ENCODE measurements around the gene MTFR1L. TPM values are rescaled to one million over a fixed set of nuclear protein-coding genes. Genes with fewer than 3 reads are reported as not detected.

The MTFR1L gene
- total RNA-seq, 1 experiment from 2014 or later = 28.9 TPM

DNA sequence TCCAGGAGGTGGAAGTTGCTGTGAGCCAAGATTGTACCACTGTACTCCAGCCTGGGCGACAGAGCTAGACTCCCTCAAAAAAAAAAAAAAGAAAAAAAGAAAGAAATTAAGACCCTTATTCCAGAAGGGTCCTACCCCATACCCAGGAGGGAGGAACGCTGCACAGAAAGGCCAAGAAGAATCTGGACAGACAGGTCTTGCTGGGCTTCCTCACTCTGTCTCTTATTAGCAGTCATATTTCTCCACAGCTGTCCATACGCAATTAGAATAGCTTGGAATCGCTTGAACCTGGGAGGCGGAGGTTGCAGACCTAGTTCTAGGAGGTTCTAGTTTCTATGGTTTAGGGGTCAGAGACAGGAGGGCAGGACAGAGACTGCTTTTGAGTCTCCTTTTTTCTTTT is 58.9 kb downstream of the MTFR1L start:
- Mint-ChIP-seq H3K4me1 (peaks cover 12% of the 10 kb centered on the region), H3K27me3 (ENCODE audit: low read depth) (peaks cover 21% of the 10 kb centered on the region), H3K27ac (no peak overlapping the region), H3K9me3 (no peaks in the 10 kb centered on the region), H3K36me3 (no peaks in the 10 kb centered on the region), H3K4me3 (no peak overlapping the region)
- TF ChIP-seq RORB (CRISPR knock-in tag; IDR thresholded peaks at IDR 0.05) = no peak
- no peak for TF ChIP-seq NR3C1 (CRISPR knock-in tag; conservative IDR thresholded peaks at IDR 0.05; ENCODE audit: low read depth)
- TF ChIP-seq, protein P1, sequence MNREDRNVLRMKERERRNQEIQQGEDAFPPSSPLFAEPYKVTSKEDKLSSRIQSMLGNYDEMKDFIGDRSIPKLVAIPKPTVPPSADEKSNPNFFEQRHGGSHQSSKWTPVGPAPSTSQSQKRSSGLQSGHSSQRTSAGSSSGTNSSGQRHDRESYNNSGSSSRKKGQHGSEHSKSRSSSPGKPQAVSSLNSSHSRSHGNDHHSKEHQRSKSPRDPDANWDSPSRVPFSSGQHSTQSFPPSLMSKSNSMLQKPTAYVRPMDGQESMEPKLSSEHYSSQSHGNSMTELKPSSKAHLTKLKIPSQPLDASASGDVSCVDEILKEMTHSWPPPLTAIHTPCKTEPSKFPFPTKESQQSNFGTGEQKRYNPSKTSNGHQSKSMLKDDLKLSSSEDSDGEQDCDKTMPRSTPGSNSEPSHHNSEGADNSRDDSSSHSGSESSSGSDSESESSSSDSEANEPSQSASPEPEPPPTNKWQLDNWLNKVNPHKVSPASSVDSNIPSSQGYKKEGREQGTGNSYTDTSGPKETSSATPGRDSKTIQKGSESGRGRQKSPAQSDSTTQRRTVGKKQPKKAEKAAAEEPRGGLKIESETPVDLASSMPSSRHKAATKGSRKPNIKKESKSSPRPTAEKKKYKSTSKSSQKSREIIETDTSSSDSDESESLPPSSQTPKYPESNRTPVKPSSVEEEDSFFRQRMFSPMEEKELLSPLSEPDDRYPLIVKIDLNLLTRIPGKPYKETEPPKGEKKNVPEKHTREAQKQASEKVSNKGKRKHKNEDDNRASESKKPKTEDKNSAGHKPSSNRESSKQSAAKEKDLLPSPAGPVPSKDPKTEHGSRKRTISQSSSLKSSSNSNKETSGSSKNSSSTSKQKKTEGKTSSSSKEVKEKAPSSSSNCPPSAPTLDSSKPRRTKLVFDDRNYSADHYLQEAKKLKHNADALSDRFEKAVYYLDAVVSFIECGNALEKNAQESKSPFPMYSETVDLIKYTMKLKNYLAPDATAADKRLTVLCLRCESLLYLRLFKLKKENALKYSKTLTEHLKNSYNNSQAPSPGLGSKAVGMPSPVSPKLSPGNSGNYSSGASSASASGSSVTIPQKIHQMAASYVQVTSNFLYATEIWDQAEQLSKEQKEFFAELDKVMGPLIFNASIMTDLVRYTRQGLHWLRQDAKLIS (CRISPR knock-in tag; IDR thresholded peaks at IDR 0.05; ENCODE audit: borderline replicate concordance) = no peak
- TF ChIP-seq PRRX2 (CRISPR knock-in tag; IDR thresholded peaks at IDR 0.05) = no peak
- TF ChIP-seq, protein P2, sequence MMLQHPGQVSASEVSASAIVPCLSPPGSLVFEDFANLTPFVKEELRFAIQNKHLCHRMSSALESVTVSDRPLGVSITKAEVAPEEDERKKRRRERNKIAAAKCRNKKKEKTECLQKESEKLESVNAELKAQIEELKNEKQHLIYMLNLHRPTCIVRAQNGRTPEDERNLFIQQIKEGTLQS (CRISPR knock-in tag; conservative IDR thresholded peaks at IDR 0.05) = no peak
- TF ChIP-seq, protein P3, sequence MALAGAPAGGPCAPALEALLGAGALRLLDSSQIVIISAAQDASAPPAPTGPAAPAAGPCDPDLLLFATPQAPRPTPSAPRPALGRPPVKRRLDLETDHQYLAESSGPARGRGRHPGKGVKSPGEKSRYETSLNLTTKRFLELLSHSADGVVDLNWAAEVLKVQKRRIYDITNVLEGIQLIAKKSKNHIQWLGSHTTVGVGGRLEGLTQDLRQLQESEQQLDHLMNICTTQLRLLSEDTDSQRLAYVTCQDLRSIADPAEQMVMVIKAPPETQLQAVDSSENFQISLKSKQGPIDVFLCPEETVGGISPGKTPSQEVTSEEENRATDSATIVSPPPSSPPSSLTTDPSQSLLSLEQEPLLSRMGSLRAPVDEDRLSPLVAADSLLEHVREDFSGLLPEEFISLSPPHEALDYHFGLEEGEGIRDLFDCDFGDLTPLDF (CRISPR knock-in tag; IDR thresholded peaks at IDR 0.05) = no peak
- TF ChIP-seq EMX1 (CRISPR knock-in tag; IDR thresholded peaks at IDR 0.05) = no peak
- TF ChIP-seq, protein P4, sequence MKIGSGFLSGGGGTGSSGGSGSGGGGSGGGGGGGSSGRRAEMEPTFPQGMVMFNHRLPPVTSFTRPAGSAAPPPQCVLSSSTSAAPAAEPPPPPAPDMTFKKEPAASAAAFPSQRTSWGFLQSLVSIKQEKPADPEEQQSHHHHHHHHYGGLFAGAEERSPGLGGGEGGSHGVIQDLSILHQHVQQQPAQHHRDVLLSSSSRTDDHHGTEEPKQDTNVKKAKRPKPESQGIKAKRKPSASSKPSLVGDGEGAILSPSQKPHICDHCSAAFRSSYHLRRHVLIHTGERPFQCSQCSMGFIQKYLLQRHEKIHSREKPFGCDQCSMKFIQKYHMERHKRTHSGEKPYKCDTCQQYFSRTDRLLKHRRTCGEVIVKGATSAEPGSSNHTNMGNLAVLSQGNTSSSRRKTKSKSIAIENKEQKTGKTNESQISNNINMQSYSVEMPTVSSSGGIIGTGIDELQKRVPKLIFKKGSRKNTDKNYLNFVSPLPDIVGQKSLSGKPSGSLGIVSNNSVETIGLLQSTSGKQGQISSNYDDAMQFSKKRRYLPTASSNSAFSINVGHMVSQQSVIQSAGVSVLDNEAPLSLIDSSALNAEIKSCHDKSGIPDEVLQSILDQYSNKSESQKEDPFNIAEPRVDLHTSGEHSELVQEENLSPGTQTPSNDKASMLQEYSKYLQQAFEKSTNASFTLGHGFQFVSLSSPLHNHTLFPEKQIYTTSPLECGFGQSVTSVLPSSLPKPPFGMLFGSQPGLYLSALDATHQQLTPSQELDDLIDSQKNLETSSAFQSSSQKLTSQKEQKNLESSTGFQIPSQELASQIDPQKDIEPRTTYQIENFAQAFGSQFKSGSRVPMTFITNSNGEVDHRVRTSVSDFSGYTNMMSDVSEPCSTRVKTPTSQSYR (CRISPR knock-in tag; IDR thresholded peaks at IDR 0.05) = no peak
- TF ChIP-seq, protein P5, sequence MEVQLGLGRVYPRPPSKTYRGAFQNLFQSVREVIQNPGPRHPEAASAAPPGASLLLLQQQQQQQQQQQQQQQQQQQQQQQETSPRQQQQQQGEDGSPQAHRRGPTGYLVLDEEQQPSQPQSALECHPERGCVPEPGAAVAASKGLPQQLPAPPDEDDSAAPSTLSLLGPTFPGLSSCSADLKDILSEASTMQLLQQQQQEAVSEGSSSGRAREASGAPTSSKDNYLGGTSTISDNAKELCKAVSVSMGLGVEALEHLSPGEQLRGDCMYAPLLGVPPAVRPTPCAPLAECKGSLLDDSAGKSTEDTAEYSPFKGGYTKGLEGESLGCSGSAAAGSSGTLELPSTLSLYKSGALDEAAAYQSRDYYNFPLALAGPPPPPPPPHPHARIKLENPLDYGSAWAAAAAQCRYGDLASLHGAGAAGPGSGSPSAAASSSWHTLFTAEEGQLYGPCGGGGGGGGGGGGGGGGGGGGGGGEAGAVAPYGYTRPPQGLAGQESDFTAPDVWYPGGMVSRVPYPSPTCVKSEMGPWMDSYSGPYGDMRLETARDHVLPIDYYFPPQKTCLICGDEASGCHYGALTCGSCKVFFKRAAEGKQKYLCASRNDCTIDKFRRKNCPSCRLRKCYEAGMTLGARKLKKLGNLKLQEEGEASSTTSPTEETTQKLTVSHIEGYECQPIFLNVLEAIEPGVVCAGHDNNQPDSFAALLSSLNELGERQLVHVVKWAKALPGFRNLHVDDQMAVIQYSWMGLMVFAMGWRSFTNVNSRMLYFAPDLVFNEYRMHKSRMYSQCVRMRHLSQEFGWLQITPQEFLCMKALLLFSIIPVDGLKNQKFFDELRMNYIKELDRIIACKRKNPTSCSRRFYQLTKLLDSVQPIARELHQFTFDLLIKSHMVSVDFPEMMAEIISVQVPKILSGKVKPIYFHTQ (CRISPR knock-in tag; IDR thresholded peaks at IDR 0.05) = no peak
- TF ChIP-seq ELF4 (CRISPR knock-in tag; IDR thresholded peaks at IDR 0.05; ENCODE audit: low read depth) = no peak
- no peak for TF ChIP-seq ZNF121 (CRISPR knock-in tag; IDR thresholded peaks at IDR 0.05)
- no peak for TF ChIP-seq ZBTB21 (CRISPR knock-in tag; IDR thresholded peaks at IDR 0.05; ENCODE audit: borderline replicate concordance)
- TF ChIP-seq, protein P6, sequence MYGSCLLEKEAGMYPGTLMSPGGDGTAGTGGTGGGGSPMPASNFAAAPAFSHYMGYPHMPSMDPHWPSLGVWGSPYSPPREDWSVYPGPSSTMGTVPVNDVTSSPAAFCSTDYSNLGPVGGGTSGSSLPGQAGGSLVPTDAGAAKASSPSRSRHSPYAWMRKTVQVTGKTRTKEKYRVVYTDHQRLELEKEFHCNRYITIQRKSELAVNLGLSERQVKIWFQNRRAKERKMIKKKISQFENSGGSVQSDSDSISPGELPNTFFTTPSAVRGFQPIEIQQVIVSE (CRISPR knock-in tag; IDR thresholded peaks at IDR 0.05; ENCODE audit: borderline replicate concordance) = no peak
- no peak for TF ChIP-seq NR2C2 (CRISPR knock-in tag; IDR thresholded peaks at IDR 0.05)
- no peak for TF ChIP-seq TP53 (CRISPR knock-in tag; IDR thresholded peaks at IDR 0.05)
- no peak for TF ChIP-seq ZNF138 (CRISPR knock-in tag; conservative IDR thresholded peaks at IDR 0.05)
- TF ChIP-seq, protein P7, sequence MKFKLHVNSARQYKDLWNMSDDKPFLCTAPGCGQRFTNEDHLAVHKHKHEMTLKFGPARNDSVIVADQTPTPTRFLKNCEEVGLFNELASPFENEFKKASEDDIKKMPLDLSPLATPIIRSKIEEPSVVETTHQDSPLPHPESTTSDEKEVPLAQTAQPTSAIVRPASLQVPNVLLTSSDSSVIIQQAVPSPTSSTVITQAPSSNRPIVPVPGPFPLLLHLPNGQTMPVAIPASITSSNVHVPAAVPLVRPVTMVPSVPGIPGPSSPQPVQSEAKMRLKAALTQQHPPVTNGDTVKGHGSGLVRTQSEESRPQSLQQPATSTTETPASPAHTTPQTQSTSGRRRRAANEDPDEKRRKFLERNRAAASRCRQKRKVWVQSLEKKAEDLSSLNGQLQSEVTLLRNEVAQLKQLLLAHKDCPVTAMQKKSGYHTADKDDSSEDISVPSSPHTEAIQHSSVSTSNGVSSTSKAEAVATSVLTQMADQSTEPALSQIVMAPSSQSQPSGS (CRISPR knock-in tag; IDR thresholded peaks at IDR 0.05; ENCODE audit: borderline replicate concordance, low read depth) = no peak
- no peak for TF ChIP-seq ZNF219 (CRISPR knock-in tag; IDR thresholded peaks at IDR 0.05; ENCODE audit: borderline replicate concordance)
- POLR2A ChIA-PET = no interaction called here
- ATAC-seq = no peak
- CTCF ChIA-PET = interaction anchor here (0.5 to 1.0 kb wide), 2 partner anchors 17 to 22 kb away, joined by 3 to 4 read pairs; no protein-coding TSS in a partner anchor
- DNase-seq (ENCODE audit: low spot score) = no peak
